ENCODE measurements around the gene CSMD2. TPM values are rescaled to one million over a fixed set of nuclear protein-coding genes. Genes with fewer than 3 reads are reported as not detected.

Gene CSMD2
- total RNA-seq, 2 experiments from 2014 or later: not detected

DNA sequence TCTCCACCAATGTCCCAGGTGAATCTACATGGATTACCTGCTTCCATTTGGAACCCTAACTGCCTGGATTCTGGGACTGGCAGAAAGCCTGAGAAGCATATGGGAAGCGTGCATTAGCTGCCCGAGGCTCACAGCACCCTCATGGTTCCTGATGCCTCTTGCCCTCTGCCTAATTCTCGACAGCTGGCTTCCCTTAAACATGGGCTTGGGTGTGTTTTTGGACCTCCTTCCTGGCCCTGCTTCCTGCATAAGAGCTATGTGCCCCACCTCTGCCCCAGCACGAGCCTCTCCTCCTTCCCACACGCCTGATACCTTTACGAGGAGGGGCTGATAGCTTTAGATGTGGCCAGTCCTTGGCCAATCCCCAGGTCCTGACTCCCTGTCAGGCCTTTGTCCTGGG lies 453.5 kb downstream of the CSMD2 start:
- H3K36me3 Mint-ChIP-seq (ENCODE audit: low read depth): no peaks in the 10 kb centered on the region
- Histone ChIP-seq H3K27me3 (ENCODE audit: control insufficient read depth in 1 of 2, insufficient read depth in 2 of 2, low read length in 2 of 2) (peaks cover 2 to 18% of the 10 kb centered on the region in 2 experiments), H3K9me3 (ENCODE audit: control insufficient read depth in 1 of 2, insufficient read depth in 1 of 2, low read length in 2 of 2) (peaks cover 0 to 3% of the 10 kb centered on the region in 2 experiments), H3K27ac (ENCODE audit: low read depth in 1 of 2, low read length in 2 of 2) (no peak overlapping the region), H3K4me3 (ENCODE audit: low read length) (no peak overlapping the region), H3K36me3 (ENCODE audit: insufficient read depth, low read length) (no peaks in the 10 kb centered on the region), H3K4me1 (ENCODE audit: insufficient read depth, low read length) (no peaks in the 10 kb centered on the region)
- CTCF ChIA-PET: no interaction called here
- intact Hi-C loops (cut with DNase I, micrococcal nuclease): no loop called here
- no peak overlapping the region for H3K27ac Mint-ChIP-seq
- no peaks in the 10 kb centered on the region for H3K9me3 Mint-ChIP-seq
- H3K27me3 Mint-ChIP-seq: peaks cover 45% of the 10 kb centered on the region
- POLR2A ChIA-PET: no interaction called here
- H3K4me3 Mint-ChIP-seq: no peak overlapping the region
- ATAC-seq (ENCODE audit: poor library complexity) (no peak), DNase-seq (no peak)
- TF ChIP-seq, protein P1, sequence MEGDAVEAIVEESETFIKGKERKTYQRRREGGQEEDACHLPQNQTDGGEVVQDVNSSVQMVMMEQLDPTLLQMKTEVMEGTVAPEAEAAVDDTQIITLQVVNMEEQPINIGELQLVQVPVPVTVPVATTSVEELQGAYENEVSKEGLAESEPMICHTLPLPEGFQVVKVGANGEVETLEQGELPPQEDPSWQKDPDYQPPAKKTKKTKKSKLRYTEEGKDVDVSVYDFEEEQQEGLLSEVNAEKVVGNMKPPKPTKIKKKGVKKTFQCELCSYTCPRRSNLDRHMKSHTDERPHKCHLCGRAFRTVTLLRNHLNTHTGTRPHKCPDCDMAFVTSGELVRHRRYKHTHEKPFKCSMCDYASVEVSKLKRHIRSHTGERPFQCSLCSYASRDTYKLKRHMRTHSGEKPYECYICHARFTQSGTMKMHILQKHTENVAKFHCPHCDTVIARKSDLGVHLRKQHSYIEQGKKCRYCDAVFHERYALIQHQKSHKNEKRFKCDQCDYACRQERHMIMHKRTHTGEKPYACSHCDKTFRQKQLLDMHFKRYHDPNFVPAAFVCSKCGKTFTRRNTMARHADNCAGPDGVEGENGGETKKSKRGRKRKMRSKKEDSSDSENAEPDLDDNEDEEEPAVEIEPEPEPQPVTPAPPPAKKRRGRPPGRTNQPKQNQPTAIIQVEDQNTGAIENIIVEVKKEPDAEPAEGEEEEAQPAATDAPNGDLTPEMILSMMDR (IDR thresholded peaks at IDR 0.05): no peak
- no peaks in the 10 kb centered on the region for H3K4me1 Mint-ChIP-seq (ENCODE audit: low read depth)

DNA sequence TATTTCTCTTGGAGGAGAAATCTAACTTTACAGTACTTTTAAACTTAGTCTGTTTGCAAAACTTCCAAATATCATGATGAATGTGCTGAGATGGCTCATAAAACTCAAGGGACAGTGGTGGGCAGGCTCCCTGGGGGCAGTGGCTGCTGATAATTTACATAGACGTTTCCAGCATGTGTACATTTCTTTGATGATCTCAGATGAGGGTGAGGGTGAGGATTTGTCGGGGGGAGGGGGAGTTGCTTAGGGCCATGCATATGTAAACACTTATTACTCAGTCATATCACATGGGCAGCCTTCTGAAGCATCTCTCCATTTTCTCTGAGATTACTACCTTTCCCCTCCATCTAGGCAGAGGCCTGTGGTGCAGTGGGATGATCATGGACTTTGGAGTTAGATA lies 454.1 kb downstream of the CSMD2 start:
- Mint-ChIP-seq H3K4me3 (no peak overlapping the region), H3K27ac (no peak overlapping the region), H3K36me3 (ENCODE audit: low read depth) (no peaks in the 10 kb centered on the region), H3K9me3 (no peaks in the 10 kb centered on the region), H3K4me1 (ENCODE audit: low read depth) (no peaks in the 10 kb centered on the region), H3K27me3 (peaks cover 45% of the 10 kb centered on the region)
- Histone ChIP-seq H3K36me3 (ENCODE audit: insufficient read depth, low read length) (no peaks in the 10 kb centered on the region), H3K9me3 (ENCODE audit: control insufficient read depth in 1 of 2, insufficient read depth in 1 of 2, low read length in 2 of 2) (peaks cover 0 to 3% of the 10 kb centered on the region in 2 experiments), H3K27me3 (ENCODE audit: control insufficient read depth in 1 of 2, insufficient read depth in 2 of 2, low read length in 2 of 2) (peaks cover 2 to 21% of the 10 kb centered on the region in 2 experiments), H3K4me1 (ENCODE audit: insufficient read depth, low read length) (no peaks in the 10 kb centered on the region), H3K4me3 (ENCODE audit: low read length) (no peak overlapping the region), H3K27ac (ENCODE audit: low read depth in 1 of 2, low read length in 2 of 2) (no peak overlapping the region)
- ATAC-seq (ENCODE audit: poor library complexity) (no peak), DNase-seq (no peak)
- ChIA-PET POLR2A (no interaction called here), CTCF (no interaction called here)
- TF ChIP-seq, protein P1 (IDR thresholded peaks at IDR 0.05): no peak
- intact Hi-C loops (cut with DNase I, micrococcal nuclease): no loop called here

DNA sequence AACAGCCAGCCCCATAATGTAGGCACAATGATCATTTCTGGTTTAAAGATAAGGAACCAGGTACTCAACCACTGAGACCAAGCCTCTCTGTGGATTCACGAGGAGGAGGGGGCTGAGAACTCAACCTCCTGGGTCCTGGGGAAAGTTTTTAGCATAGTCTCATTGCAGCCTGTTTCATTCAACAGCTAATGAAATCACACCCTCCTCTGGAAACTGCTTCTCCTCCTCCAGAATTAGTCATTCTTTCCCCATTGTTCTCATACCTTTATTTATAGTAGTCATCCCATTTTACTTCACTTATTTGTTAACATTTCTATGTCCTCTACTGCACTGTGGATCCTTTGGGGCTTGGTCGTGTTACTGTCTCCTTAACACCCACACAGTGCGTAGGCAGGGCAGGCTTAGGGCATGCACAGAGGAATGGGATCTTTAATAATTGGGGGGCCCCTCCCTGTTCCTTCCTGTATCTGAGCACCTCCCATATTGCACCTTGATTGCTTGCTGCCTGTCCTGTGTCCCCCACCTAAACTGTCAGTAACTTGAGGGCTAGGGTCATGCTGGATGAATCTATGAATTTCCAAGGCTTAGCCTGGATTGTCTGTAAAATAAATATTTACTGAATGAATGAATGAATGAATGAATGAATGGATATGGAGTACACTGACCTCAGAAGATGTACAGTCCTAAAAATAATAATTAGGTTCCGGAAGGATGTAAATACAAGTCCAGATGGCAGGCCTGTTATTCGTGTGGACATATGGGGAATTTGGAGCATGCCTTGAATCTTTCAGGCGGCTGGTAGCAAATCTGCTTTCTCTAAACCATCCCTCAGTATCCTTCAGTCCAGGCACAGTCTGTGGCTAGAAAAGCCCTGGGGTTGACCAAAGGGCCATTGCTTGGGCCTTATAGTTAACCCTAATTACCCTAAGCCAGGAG lies 455.0 kb downstream of the CSMD2 start:
- Mint-ChIP-seq H3K4me3 (no peak overlapping the region), H3K27me3 (peaks cover 45% of the 10 kb centered on the region)

More for the DNA sequence above, 455.0 kb downstream of the CSMD2 start:
- Histone ChIP-seq H3K27me3 (ENCODE audit: control insufficient read depth in 1 of 2, insufficient read depth in 2 of 2, low read length in 2 of 2) (peaks cover 2 to 21% of the 10 kb centered on the region in 2 experiments), H3K27ac (ENCODE audit: low read depth in 1 of 2, low read length in 2 of 2) (no peak overlapping the region), H3K9me3 (ENCODE audit: control insufficient read depth in 1 of 2, insufficient read depth in 1 of 2, low read length in 2 of 2) (peaks cover 0 to 3% of the 10 kb centered on the region in 2 experiments), H3K36me3 (ENCODE audit: insufficient read depth, low read length) (no peaks in the 10 kb centered on the region), H3K4me1 (ENCODE audit: insufficient read depth, low read length) (no peaks in the 10 kb centered on the region), H3K4me3 (ENCODE audit: low read length) (no peak overlapping the region)
- TF ChIP-seq, protein P1 (IDR thresholded peaks at IDR 0.05): no peak
- Mint-ChIP-seq H3K9me3 (no peaks in the 10 kb centered on the region), H3K27ac (no peak overlapping the region), H3K36me3 (ENCODE audit: low read depth) (no peaks in the 10 kb centered on the region), H3K4me1 (ENCODE audit: low read depth) (no peaks in the 10 kb centered on the region)
- intact Hi-C loops (cut with DNase I, micrococcal nuclease): no loop called here
- DNase-seq (no peak), ATAC-seq (ENCODE audit: poor library complexity) (no peak)
- POLR2A ChIA-PET: no interaction called here
- CTCF ChIA-PET: no interaction called here

Measured in CD4-positive, alpha-beta T cell (primary cell).